Activated T-cell treated with anti-CD3 and anti-CD28 coated beads, Interleukin-2, amount 50 U/mL, for 72 hours (primary cell): ENCODE data around the gene EPB41L3. TPM values are rescaled to one million over a fixed set of nuclear protein-coding genes. Genes with fewer than 3 reads are reported as not detected.
"Not testable (repeated sequence)": the region's sequence is repeated elsewhere in the genome, so short reads cannot be mapped to it uniquely, and the experiment has no call there.

ENCODE experiments used
- ATAC-seq, 2 donors: fragments of 150-1000 bp; cut with Tn5 transposase; replicated peaks in 1 of 2; 2 replicates each; pipeline ENCODE4 v1.10.0; 2021; ENCODE audit warnings: moderate library complexity in 2 of 2, mild to moderate bottlenecking in 1 of 2
- DNase-seq, 2 donors: peaks; one replicate each; pipeline ENCODE4 v3.0.0; 2021 to 2022; ENCODE audit warnings: mixed read lengths in 1 of 2
- H3K27ac Mint-ChIP-seq: one replicate; pipeline ENCODE4 v1.8.0; 2022; ENCODE audit warnings: mild to moderate bottlenecking, moderate library complexity, mixed read lengths
- H3K27me3 Mint-ChIP-seq: one replicate; pipeline ENCODE4 v1.8.0; 2022; ENCODE audit warnings: low read depth, mixed read lengths
- H3K36me3 Mint-ChIP-seq, 2 donors: one replicate each; pipeline ENCODE4 v1.8.0; 2022; ENCODE audit warnings: mixed read lengths in 2 of 2, mild to moderate bottlenecking in 1 of 2; ENCODE audit not compliant: insufficient read depth in 2 of 2
- H3K4me1 Mint-ChIP-seq: one replicate; pipeline ENCODE4 v1.8.0; 2022; ENCODE audit warnings: low read depth, mixed read lengths
- H3K4me3 Mint-ChIP-seq, 2 donors: one replicate each; pipeline ENCODE4 v1.8.0; 2022; ENCODE audit warnings: mild to moderate bottlenecking in 2 of 2, mixed read lengths in 2 of 2, moderate library complexity in 2 of 2
- H3K9me3 Mint-ChIP-seq, 2 donors: one replicate each; pipeline ENCODE4 v1.8.0; 2022; ENCODE audit warnings: mixed read lengths in 2 of 2
- total RNA-seq, 2 donors: library from RNA; stranded (reverse); gene quantifications; one replicate each; pipeline ENCODE4 v1.2.3, GENCODE V29; 2022

The EPB41L3 gene
- total RNA-seq, 2 donors from 2014 or later, result 3.4 to 4.9 TPM

DNA sequence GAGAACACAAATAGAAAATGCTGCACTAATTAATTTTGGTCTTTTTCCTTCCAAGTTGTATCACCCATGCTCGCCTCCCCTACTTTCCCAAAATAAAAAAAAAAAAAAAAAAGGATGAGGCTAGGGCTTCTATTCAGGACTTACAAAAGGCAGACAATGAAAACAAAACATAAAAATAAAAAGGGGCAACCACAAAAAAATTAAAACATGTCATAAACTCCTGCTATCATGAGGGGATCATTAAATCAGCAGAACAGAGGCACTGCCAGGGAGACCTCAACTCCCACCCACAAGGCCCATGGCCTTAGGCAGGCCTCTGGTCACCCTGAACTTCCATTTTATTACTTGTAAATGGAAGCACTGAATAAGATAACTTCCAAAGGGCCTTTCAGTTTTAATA, 23.3 kb downstream of the EPB41L3 start:
- Mint-ChIP-seq H3K27ac (no peak overlapping the region), H3K4me3 (no peak overlapping the region), H3K36me3 (no peaks in the 10 kb centered on the region), H3K4me1 (peaks cover 2% of the 10 kb centered on the region), H3K27me3 (peaks cover 19% of the 10 kb centered on the region), H3K9me3 (no peaks in the 10 kb centered on the region)
- DNase-seq, result no peak
- ATAC-seq, result no peak

GRCh38 chr18:5519448-5520298, 24.1 kb downstream of the EPB41L3 start:
- Mint-ChIP-seq H3K4me3 (no peak overlapping the region), H3K9me3 (no peaks in the 10 kb centered on the region)
- no peak for ATAC-seq

GRCh38 chr18:5518899-5519371, 24.9 kb downstream of the EPB41L3 start:
- no peak for ATAC-seq

More at GRCh38 chr18:5519448-5520298, 24.1 kb downstream of the EPB41L3 start:
- Mint-ChIP-seq H3K4me1 (peaks cover 5% of the 10 kb centered on the region), H3K27ac (no peak overlapping the region), H3K27me3 (peaks cover 19% of the 10 kb centered on the region), H3K36me3 (no peaks in the 10 kb centered on the region)
- DNase-seq, result no peak

DNA sequence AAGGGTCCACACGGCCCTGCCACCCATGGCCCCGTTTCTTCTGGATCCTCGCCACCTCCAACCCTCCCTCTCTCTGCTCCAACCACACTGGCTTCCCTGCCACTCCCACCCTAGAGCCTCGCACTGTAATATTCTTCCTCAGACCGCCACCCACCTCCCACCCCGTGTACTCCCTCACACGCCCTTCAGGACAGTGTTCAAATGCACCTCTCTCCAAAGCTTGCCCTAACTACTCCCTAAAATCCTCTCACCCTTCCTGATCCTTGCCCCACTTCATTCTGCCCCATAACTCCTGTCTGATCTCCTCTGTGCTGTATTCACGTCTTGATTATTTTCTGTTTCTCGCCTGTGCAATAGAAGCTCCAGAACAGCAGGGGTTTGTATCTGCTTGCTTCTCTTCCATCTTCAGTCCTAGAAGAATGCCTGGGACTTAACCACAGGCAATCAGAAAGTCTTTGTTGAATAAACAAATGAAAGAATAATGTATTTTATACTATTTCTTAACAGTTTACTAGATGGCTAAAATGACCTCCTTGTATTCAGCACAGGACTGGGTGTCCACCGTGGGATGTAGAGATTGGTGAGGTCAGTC, 25.5 kb downstream of the EPB41L3 start:
- Mint-ChIP-seq H3K36me3 (no peaks in the 10 kb centered on the region), H3K4me3 (no peak overlapping the region), H3K9me3 (no peaks in the 10 kb centered on the region), H3K27ac (no peak overlapping the region), H3K27me3 (peaks cover 19% of the 10 kb centered on the region), H3K4me1 (peaks cover 5% of the 10 kb centered on the region)
- ATAC-seq (no peak), DNase-seq (no peak)

More at GRCh38 chr18:5518899-5519371, 24.9 kb downstream of the EPB41L3 start:
- H3K4me1 Mint-ChIP-seq, result peaks cover 5% of the 10 kb centered on the region
- H3K27ac Mint-ChIP-seq, result no peak overlapping the region
- no peak for DNase-seq
- no peaks in the 10 kb centered on the region for H3K36me3 Mint-ChIP-seq
- H3K9me3 Mint-ChIP-seq, result no peaks in the 10 kb centered on the region
- peaks cover 19% of the 10 kb centered on the region for H3K27me3 Mint-ChIP-seq
- no peak overlapping the region for H3K4me3 Mint-ChIP-seq

DNA sequence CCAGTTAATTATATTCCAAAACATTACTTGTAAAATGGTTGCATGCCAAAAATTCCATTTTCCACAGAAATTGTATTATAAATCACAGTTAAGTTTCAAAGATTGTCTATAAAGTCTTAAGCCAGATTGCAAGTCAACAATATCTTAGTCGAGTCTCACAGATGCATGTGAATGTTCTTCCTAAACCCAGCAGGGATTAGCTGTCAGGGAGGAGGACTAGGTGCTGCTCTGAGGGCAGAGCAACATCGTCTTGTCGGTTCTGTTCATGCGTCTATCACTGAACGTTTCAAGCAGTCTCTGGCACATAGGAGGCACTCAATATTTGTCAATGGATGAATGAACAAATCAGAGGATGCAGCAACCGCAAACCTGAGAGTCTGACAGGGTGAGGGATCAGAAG, 27.0 kb downstream of the EPB41L3 start:
- no peak for ATAC-seq
- no peaks in the 10 kb centered on the region for H3K36me3 Mint-ChIP-seq
- peaks cover 5% of the 10 kb centered on the region for H3K4me1 Mint-ChIP-seq
- no peak for DNase-seq
- peaks cover 19% of the 10 kb centered on the region for H3K27me3 Mint-ChIP-seq
- no peak overlapping the region for H3K27ac Mint-ChIP-seq
- H3K9me3 Mint-ChIP-seq, result no peaks in the 10 kb centered on the region
- H3K4me3 Mint-ChIP-seq, result no peak overlapping the region

GRCh38 chr18:5515011-5515784, 28.6 kb downstream of the EPB41L3 start:
- peaks cover 19% of the 10 kb centered on the region for H3K27me3 Mint-ChIP-seq
- ATAC-seq (no peak), DNase-seq (no peak)
- H3K4me1 Mint-ChIP-seq, result peaks cover 5% of the 10 kb centered on the region
- H3K27ac Mint-ChIP-seq, result no peak overlapping the region
- no peaks in the 10 kb centered on the region for H3K36me3 Mint-ChIP-seq
- no peak overlapping the region for H3K4me3 Mint-ChIP-seq
- H3K9me3 Mint-ChIP-seq, result no peaks in the 10 kb centered on the region

- Mint-ChIP-seq H3K9me3 (no peaks in the 10 kb centered on the region), H3K27ac (no peak overlapping the region), H3K36me3 (no peaks in the 10 kb centered on the region), H3K4me3 (no peak overlapping the region), H3K4me1 (peaks cover 5% of the 10 kb centered on the region), H3K27me3 (peaks cover 24% of the 10 kb centered on the region)
- ATAC-seq (no peak), DNase-seq (no peak)
Observed at GRCh38 chr18:5513947-5514346, 29.9 kb downstream of the EPB41L3 start.

DNA sequence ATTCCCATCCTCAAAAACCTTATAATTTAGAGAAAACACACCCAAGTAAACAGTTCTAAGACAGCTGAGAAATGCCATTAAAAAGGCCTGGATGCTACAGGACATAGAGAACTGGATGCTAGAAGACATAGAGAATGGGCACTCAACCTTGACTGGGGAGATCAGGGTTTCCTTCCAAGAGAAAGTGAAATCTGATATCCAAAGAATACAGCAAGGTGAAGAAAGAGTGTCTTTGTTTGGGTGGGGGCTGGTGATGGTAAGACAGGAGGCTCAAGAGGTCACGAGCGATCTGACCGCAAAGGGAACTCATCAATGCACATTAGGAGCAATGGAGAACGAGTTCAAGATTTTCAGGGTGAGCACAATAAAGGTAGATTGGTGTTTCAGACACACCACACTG, 31.6 kb downstream of the EPB41L3 start:
- peaks cover 5% of the 10 kb centered on the region for H3K4me1 Mint-ChIP-seq
- DNase-seq (no peak), ATAC-seq (no peak)
- H3K27ac Mint-ChIP-seq, result no peak overlapping the region
- no peaks in the 10 kb centered on the region for H3K36me3 Mint-ChIP-seq
- no peak overlapping the region for H3K4me3 Mint-ChIP-seq
- no peaks in the 10 kb centered on the region for H3K9me3 Mint-ChIP-seq
- H3K27me3 Mint-ChIP-seq, result peaks cover 11% of the 10 kb centered on the region

DNA sequence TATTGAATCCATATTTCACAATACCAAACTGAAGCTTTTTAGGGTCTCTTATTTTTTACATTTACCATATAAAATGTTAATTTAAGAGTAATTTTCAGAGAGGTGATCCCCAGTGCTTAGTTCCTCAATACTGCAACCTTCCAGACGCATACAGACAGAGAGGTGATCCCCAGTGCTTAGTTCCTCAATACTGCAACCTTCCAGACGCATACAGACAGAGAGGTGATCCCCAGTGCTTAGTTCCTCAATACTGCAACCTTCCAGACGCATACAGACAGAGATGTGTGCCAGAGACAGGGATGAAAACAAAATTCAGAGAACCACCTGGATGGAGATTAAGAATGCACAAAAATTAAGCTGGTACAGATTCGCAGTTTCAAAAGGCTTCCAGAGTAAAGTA, 32.3 kb downstream of the EPB41L3 start:
- H3K27me3 Mint-ChIP-seq, result peaks cover 11% of the 10 kb centered on the region
- H3K36me3 Mint-ChIP-seq, ATAC-seq, H3K9me3 Mint-ChIP-seq, DNase-seq, H3K27ac Mint-ChIP-seq, H3K4me1 Mint-ChIP-seq, H3K4me3 Mint-ChIP-seq: not testable (repeated sequence)

- Mint-ChIP-seq H3K27me3 (peaks cover 11% of the 10 kb centered on the region), H3K27ac (no peak overlapping the region), H3K36me3 (no peaks in the 10 kb centered on the region), H3K4me3 (no peak overlapping the region), H3K9me3 (peaks cover 0 to 1% of the 10 kb centered on the region in 2 donors), H3K4me1 (peaks cover 1% of the 10 kb centered on the region)
- no peak for DNase-seq
- no peak for ATAC-seq
Observed at GRCh38 chr18:5510135-5510846, 33.5 kb downstream of the EPB41L3 start.

DNA sequence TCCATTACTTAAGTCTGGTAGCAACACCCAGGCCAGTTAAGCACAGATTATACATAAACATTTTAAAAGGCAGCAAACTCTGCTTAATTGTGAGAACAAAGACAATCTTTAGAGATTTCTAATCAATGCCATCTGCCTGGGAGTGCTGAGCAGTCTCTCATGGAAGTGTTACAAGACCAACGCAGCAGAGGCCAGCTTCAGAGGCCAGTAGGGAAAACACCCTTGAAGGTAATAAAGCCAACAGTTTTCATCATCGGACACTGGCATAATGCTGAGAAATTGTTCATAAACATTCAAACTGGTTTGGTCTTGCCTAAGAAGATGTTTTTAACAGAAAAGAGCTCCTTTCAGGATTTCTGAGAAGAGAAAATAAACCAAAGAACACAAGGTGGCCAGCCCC, 35.0 kb downstream of the EPB41L3 start:
- H3K9me3 Mint-ChIP-seq, result peaks cover 0 to 1% of the 10 kb centered on the region in 2 donors
- H3K27me3 Mint-ChIP-seq, result peaks cover 18% of the 10 kb centered on the region
- H3K4me3 Mint-ChIP-seq, result no peak overlapping the region
- no peaks in the 10 kb centered on the region for H3K36me3 Mint-ChIP-seq
- no peak overlapping the region for H3K27ac Mint-ChIP-seq
- DNase-seq (no peak), ATAC-seq (no peak)
- no peaks in the 10 kb centered on the region for H3K4me1 Mint-ChIP-seq

- Mint-ChIP-seq H3K27ac (no peak overlapping the region), H3K27me3 (peaks cover 18% of the 10 kb centered on the region), H3K36me3 (no peaks in the 10 kb centered on the region), H3K9me3 (peaks cover 0 to 1% of the 10 kb centered on the region in 2 donors), H3K4me3 (no peak overlapping the region), H3K4me1 (no peaks in the 10 kb centered on the region)
- ATAC-seq (no peak), DNase-seq (no peak)
Observed at GRCh38 chr18:5507756-5508155, 36.0 kb downstream of the EPB41L3 start.
